Stimulated activated effector memory CD8-positive, alpha-beta T cell treated with anti-CD3 and anti-CD28 coated beads, Interleukin-12 subunit alpha, Interleukin-12 subunit beta, amount 100 ng/mL, for 72 hours (primary cell): Measurements from ENCODE around the gene KIAA0825.
A peak's percentile ranks its signal among the peaks of the same experiment; 100 is the strongest.

Source experiments
- ATAC-seq: fragments of 150-1000 bp; cut with Tn5 transposase; 2 replicates; pipeline ENCODE4 v1.10.0; 2021
- DNase-seq, 2 donors: peaks; one replicate each; pipeline ENCODE4 v3.0.0; 2021 to 2022; ENCODE audit warnings: low spot score in 2 of 2
- H3K27ac Mint-ChIP-seq: one replicate; pipeline ENCODE4 v1.8.0; 2022; ENCODE audit warnings: mild to moderate bottlenecking, mixed read lengths
- H3K36me3 Mint-ChIP-seq: one replicate; pipeline ENCODE4 v1.8.0; 2022; ENCODE audit warnings: mild to moderate bottlenecking, mixed read lengths
- H3K4me1 Mint-ChIP-seq: one replicate; pipeline ENCODE4 v1.8.0; 2022; ENCODE audit warnings: mixed read lengths
- H3K4me3 Mint-ChIP-seq: one replicate; pipeline ENCODE4 v1.8.0; 2022; ENCODE audit warnings: mild to moderate bottlenecking, mixed read lengths
- H3K9me3 Mint-ChIP-seq: one replicate; pipeline ENCODE4 v1.8.0; 2022; ENCODE audit warnings: mixed read lengths

Gene KIAA0825

GRCh38 chr5:94312298-94312697 is 306.1 kb downstream of the KIAA0825 start:
- no peak overlapping the region for H3K27ac Mint-ChIP-seq
- H3K9me3 Mint-ChIP-seq: no peaks in the 10 kb centered on the region
- H3K36me3 Mint-ChIP-seq: no peaks in the 10 kb centered on the region
- ATAC-seq (no peak), DNase-seq (no peak)
- H3K4me3 Mint-ChIP-seq: no peak overlapping the region
- H3K4me1 Mint-ChIP-seq: no peaks in the 10 kb centered on the region

GRCh38 chr5:94310833-94311232 is 307.6 kb downstream of the KIAA0825 start:
- no peak for ATAC-seq
- H3K36me3 Mint-ChIP-seq: no peaks in the 10 kb centered on the region
- no peaks in the 10 kb centered on the region for H3K9me3 Mint-ChIP-seq
- DNase-seq: no peak
- H3K4me3 Mint-ChIP-seq: no peak overlapping the region
- no peaks in the 10 kb centered on the region for H3K4me1 Mint-ChIP-seq
- H3K27ac Mint-ChIP-seq: no peak overlapping the region

- Mint-ChIP-seq H3K36me3 (no peaks in the 10 kb centered on the region), H3K4me1 (no peaks in the 10 kb centered on the region), H3K4me3 (no peak overlapping the region), H3K27ac (no peak overlapping the region), H3K9me3 (no peaks in the 10 kb centered on the region)
- DNase-seq (no peak), ATAC-seq (no peak)
Measured at GRCh38 chr5:94309141-94309540, 309.3 kb downstream of the KIAA0825 start.

GRCh38 chr5:94308442-94308841 is 310.0 kb downstream of the KIAA0825 start:
- DNase-seq: no peak
- H3K9me3 Mint-ChIP-seq: no peaks in the 10 kb centered on the region
- no peak overlapping the region for H3K4me3 Mint-ChIP-seq
- H3K4me1 Mint-ChIP-seq: no peaks in the 10 kb centered on the region
- no peak for ATAC-seq
- no peaks in the 10 kb centered on the region for H3K36me3 Mint-ChIP-seq
- no peak overlapping the region for H3K27ac Mint-ChIP-seq

GRCh38 chr5:94304146-94304545 is 314.3 kb downstream of the KIAA0825 start:
- H3K4me3 Mint-ChIP-seq: no peak overlapping the region
- DNase-seq (no peak), ATAC-seq (no peak)
- no peaks in the 10 kb centered on the region for H3K36me3 Mint-ChIP-seq
- no peak overlapping the region for H3K27ac Mint-ChIP-seq
- H3K9me3 Mint-ChIP-seq: no peaks in the 10 kb centered on the region
- H3K4me1 Mint-ChIP-seq: no peaks in the 10 kb centered on the region

- H3K36me3 Mint-ChIP-seq: no peaks in the 10 kb centered on the region
- ATAC-seq: no peak
- no peak for DNase-seq
- no peak overlapping the region for H3K4me3 Mint-ChIP-seq
- H3K4me1 Mint-ChIP-seq: no peaks in the 10 kb centered on the region
- H3K9me3 Mint-ChIP-seq: peaks cover 14% of the 10 kb centered on the region
- no peak overlapping the region for H3K27ac Mint-ChIP-seq
Measured at GRCh38 chr5:94288937-94289336, 329.5 kb downstream of the KIAA0825 start.

GRCh38 chr5:94285984-94286383 is 332.4 kb downstream of the KIAA0825 start:
- Mint-ChIP-seq H3K36me3 (no peaks in the 10 kb centered on the region), H3K4me3 (no peak overlapping the region), H3K4me1 (no peaks in the 10 kb centered on the region), H3K27ac (no peak overlapping the region), H3K9me3 (peaks cover 3% of the 10 kb centered on the region)
- ATAC-seq (no peak), DNase-seq (no peak)

- ATAC-seq (no peak), DNase-seq (no peak)
- no peaks in the 10 kb centered on the region for H3K9me3 Mint-ChIP-seq
- no peak overlapping the region for H3K4me3 Mint-ChIP-seq
- no peaks in the 10 kb centered on the region for H3K36me3 Mint-ChIP-seq
- H3K4me1 Mint-ChIP-seq: no peaks in the 10 kb centered on the region
- H3K27ac Mint-ChIP-seq: no peak overlapping the region
Measured at GRCh38 chr5:94283093-94283492, 335.3 kb downstream of the KIAA0825 start.

- Mint-ChIP-seq H3K4me3 (no peak overlapping the region), H3K9me3 (no peaks in the 10 kb centered on the region), H3K36me3 (no peaks in the 10 kb centered on the region), H3K4me1 (no peaks in the 10 kb centered on the region), H3K27ac (no peak overlapping the region)
- DNase-seq: no peak
- no peak for ATAC-seq
Measured at GRCh38 chr5:94281236-94281801, 337.1 kb downstream of the KIAA0825 start.

- no peaks in the 10 kb centered on the region for H3K36me3 Mint-ChIP-seq
- no peak overlapping the region for H3K27ac Mint-ChIP-seq
- ATAC-seq: no peak
- H3K9me3 Mint-ChIP-seq: no peaks in the 10 kb centered on the region
- no peak for DNase-seq
- no peaks in the 10 kb centered on the region for H3K4me1 Mint-ChIP-seq
- no peak overlapping the region for H3K4me3 Mint-ChIP-seq
Measured at GRCh38 chr5:94276751-94277150, 341.7 kb downstream of the KIAA0825 start.

GRCh38 chr5:94276048-94276447 is 342.4 kb downstream of the KIAA0825 start:
- Mint-ChIP-seq H3K36me3 (no peaks in the 10 kb centered on the region), H3K4me1 (no peaks in the 10 kb centered on the region), H3K27ac (no peak overlapping the region), H3K4me3 (no peak overlapping the region), H3K9me3 (no peaks in the 10 kb centered on the region)
- ATAC-seq: no peak
- no peak for DNase-seq

GRCh38 chr5:94274707-94275106 is 343.7 kb downstream of the KIAA0825 start:
- H3K9me3 Mint-ChIP-seq: peaks cover under 1% of the 10 kb centered on the region
- no peak for DNase-seq
- no peaks in the 10 kb centered on the region for H3K36me3 Mint-ChIP-seq
- no peak overlapping the region for H3K4me3 Mint-ChIP-seq
- ATAC-seq: no peak
- H3K4me1 Mint-ChIP-seq: no peaks in the 10 kb centered on the region
- no peak overlapping the region for H3K27ac Mint-ChIP-seq

GRCh38 chr5:94268226-94268625 is 350.2 kb downstream of the KIAA0825 start:
- ATAC-seq (no peak), DNase-seq (no peak)
- H3K4me3 Mint-ChIP-seq: no peak overlapping the region
- H3K4me1 Mint-ChIP-seq: no peaks in the 10 kb centered on the region
- peaks cover 7% of the 10 kb centered on the region for H3K9me3 Mint-ChIP-seq
- no peaks in the 10 kb centered on the region for H3K36me3 Mint-ChIP-seq
- H3K27ac Mint-ChIP-seq: no peak overlapping the region

- no peak overlapping the region for H3K27ac Mint-ChIP-seq
- DNase-seq (no peak), ATAC-seq (no peak)
- no peaks in the 10 kb centered on the region for H3K4me1 Mint-ChIP-seq
- no peak overlapping the region for H3K4me3 Mint-ChIP-seq
- peaks cover 7% of the 10 kb centered on the region for H3K9me3 Mint-ChIP-seq
- H3K36me3 Mint-ChIP-seq: no peaks in the 10 kb centered on the region
Measured at GRCh38 chr5:94267350-94267899, 351.0 kb downstream of the KIAA0825 start.

GRCh38 chr5:94266170-94266569 is 352.2 kb downstream of the KIAA0825 start:
- Mint-ChIP-seq H3K9me3 (peaks cover 7% of the 10 kb centered on the region), H3K4me1 (no peaks in the 10 kb centered on the region), H3K36me3 (no peaks in the 10 kb centered on the region), H3K27ac (no peak overlapping the region), H3K4me3 (no peak overlapping the region)
- DNase-seq: no peak
- ATAC-seq: no peak

GRCh38 chr5:94263068-94263467 is 355.3 kb downstream of the KIAA0825 start:
- Mint-ChIP-seq H3K4me3 (no peak overlapping the region), H3K36me3 (no peaks in the 10 kb centered on the region), H3K9me3 (no peaks in the 10 kb centered on the region), H3K4me1 (no peaks in the 10 kb centered on the region), H3K27ac (no peak overlapping the region)
- DNase-seq (no peak), ATAC-seq (peak; percentile 37)

GRCh38 chr5:94260096-94260495 is 358.3 kb downstream of the KIAA0825 start:
- no peaks in the 10 kb centered on the region for H3K4me1 Mint-ChIP-seq
- H3K9me3 Mint-ChIP-seq: no peaks in the 10 kb centered on the region
- H3K4me3 Mint-ChIP-seq: no peak overlapping the region
- no peak for ATAC-seq
- H3K36me3 Mint-ChIP-seq: no peaks in the 10 kb centered on the region
- H3K27ac Mint-ChIP-seq: no peak overlapping the region
- DNase-seq: no peak
